Renal cortical epithelial cell (primary cell): ENCODE data around the gene PRRX1. TPM values are rescaled to one million over a fixed set of nuclear protein-coding genes. Genes with fewer than 3 reads are reported as not detected.

Source experiments
- DNase-seq: peaks from one replicate; pipeline ENCODE4 v3.0.0-alpha.2; 2011; ENCODE audit warnings: low read depth
- total RNA-seq: library from RNA; depleted of rRNA; stranded (reverse); fragments of >200 nt; gene quantifications from 2 replicates; pipeline ENCODE4 v1.2.3, GENCODE V29; 2014

The PRRX1 gene
- total RNA-seq, 1 donor from 2014 or later: not detected

- DNase-seq: no peak
Observed at GRCh38 chr1:170664828-170665612, 1.1 kb downstream of the PRRX1 start.

GRCh38 chr1:170665629-170666028, 1.7 kb downstream of the PRRX1 start:
- no peak for DNase-seq

- no peak for DNase-seq
Observed at GRCh38 chr1:170666541-170667254, 2.8 kb downstream of the PRRX1 start.

GRCh38 chr1:170668209-170669106, 4.5 kb downstream of the PRRX1 start:
- DNase-seq: no peak

- DNase-seq: no peak
Observed at GRCh38 chr1:170669107-170669445, 5.1 kb downstream of the PRRX1 start.

GRCh38 chr1:170669586-170670530, 5.9 kb downstream of the PRRX1 start:
- no peak for DNase-seq

- no peak for DNase-seq
Observed at GRCh38 chr1:170670802-170671628, 7.1 kb downstream of the PRRX1 start.

- DNase-seq: no peak
Observed at GRCh38 chr1:170671629-170671963, 7.7 kb downstream of the PRRX1 start.

GRCh38 chr1:170672316-170672715, 8.4 kb downstream of the PRRX1 start:
- no peak for DNase-seq

GRCh38 chr1:170674239-170674638, 10.3 kb downstream of the PRRX1 start:
- no peak for DNase-seq

- no peak for DNase-seq
Observed at GRCh38 chr1:170674986-170675385, 11.1 kb downstream of the PRRX1 start.

- DNase-seq: no peak
Observed at GRCh38 chr1:170675865-170676264, 11.9 kb downstream of the PRRX1 start.

- no peak for DNase-seq
Observed at GRCh38 chr1:170676628-170677027, 12.7 kb downstream of the PRRX1 start.

- no peak for DNase-seq
Observed at GRCh38 chr1:170678027-170678600, 14.2 kb downstream of the PRRX1 start.

GRCh38 chr1:170680428-170680827, 16.5 kb downstream of the PRRX1 start:
- no peak for DNase-seq

GRCh38 chr1:170682169-170682568, 18.2 kb downstream of the PRRX1 start:
- no peak for DNase-seq

GRCh38 chr1:170682809-170683208, 18.9 kb downstream of the PRRX1 start:
- no peak for DNase-seq

- DNase-seq: no peak
Observed at GRCh38 chr1:170685166-170685565, 21.2 kb downstream of the PRRX1 start.

- DNase-seq: no peak
Observed at GRCh38 chr1:170686291-170686690, 22.4 kb downstream of the PRRX1 start.

GRCh38 chr1:170687621-170688020, 23.7 kb downstream of the PRRX1 start:
- no peak for DNase-seq
